ENCODE results near the gene MELTF. TPM values are rescaled to one million over a fixed set of nuclear protein-coding genes. Genes with fewer than 3 reads are reported as not detected.

MELTF gene
- total RNA-seq, 1 experiment from 2014 or later, result 9.2 TPM

- H3K4me3 Mint-ChIP-seq, result no peak overlapping the region
- no peak overlapping the region for H2AFZ ChIP-seq (ENCODE audit: low read length)
- H3K79me1 ChIP-seq (ENCODE audit: insufficient read depth, low read depth, low read length, poor library complexity, severe bottlenecking), result no peaks in the 10 kb centered on the region
- H2AK5ac ChIP-seq (ENCODE audit: insufficient read length, low read length), result no peak overlapping the region
- no peak overlapping the region for H2BK120ac ChIP-seq (ENCODE audit: low read depth, low read length, poor library complexity, severe bottlenecking)
- H3K36me3 Mint-ChIP-seq (ENCODE audit: insufficient read depth in 1 of 3, low read depth in 3 of 3), result no peaks in the 10 kb centered on the region
- H4K5ac ChIP-seq (ENCODE audit: insufficient read length, low read depth, low read length), result no peak overlapping the region
- no peaks in the 10 kb centered on the region for H3K23me2 ChIP-seq (ENCODE audit: insufficient read length, low read depth, low read length, poor library complexity, severe bottlenecking)
- no peak overlapping the region for H3K27ac Mint-ChIP-seq
- no peak overlapping the region for H4K91ac ChIP-seq (ENCODE audit: insufficient read length, low read depth, low read length)
- no CpG with 5 or more reads among the region's 7 CpGs for WGBS (ENCODE audit: extremely low coverage, insufficient read length, low lambda C conversion rate)
- no peak overlapping the region for H3K9ac ChIP-seq (ENCODE audit: extremely low read depth, insufficient read length, low read length)
- peaks cover 0 to 3% of the 10 kb centered on the region in 2 experiments; a peak in 1 of 4 replicates for H3K4me1 Mint-ChIP-seq
- no peak overlapping the region for H4K8ac ChIP-seq (replicated peaks; ENCODE audit: insufficient read length, low read depth, low read length)
- no peak for DNase-seq
- no peak overlapping the region for H3K4me2 ChIP-seq (ENCODE audit: insufficient read depth, insufficient read length, low read length)
- no peak overlapping the region for H3K14ac ChIP-seq (ENCODE audit: insufficient read depth, low read length)
- H3K9me3 ChIP-seq (ENCODE audit: control insufficient read depth, low read depth, low read length), result no peaks in the 10 kb centered on the region
- H3K79me2 ChIP-seq (ENCODE audit: insufficient read depth, low read length), result no peaks in the 10 kb centered on the region
- no peaks in the 10 kb centered on the region for H3K9me3 Mint-ChIP-seq
- no peak overlapping the region for H3K4ac ChIP-seq (ENCODE audit: low read depth, low read length)
- no peak overlapping the region for H3K23ac ChIP-seq (ENCODE audit: insufficient read length, low read depth, low read length)
- no peak for TF ChIP-seq CTCF (conservative IDR thresholded peaks at IDR 0.05)
- no peaks in the 10 kb centered on the region for H3K4me1 ChIP-seq (ENCODE audit: insufficient read depth, low read length)
- H3K56ac ChIP-seq (ENCODE audit: insufficient read length, low read depth, low read length), result no peak overlapping the region
- no peak overlapping the region for H3T11ph ChIP-seq (ENCODE audit: low read length)
- no peak overlapping the region for H2BK5ac ChIP-seq (ENCODE audit: insufficient read length, low read length)
- peaks cover 3% of the 10 kb centered on the region for H3K27me3 Mint-ChIP-seq (ENCODE audit: low read depth)
- H2BK15ac ChIP-seq (ENCODE audit: low read depth, low read length), result no peak overlapping the region
- H3K27ac ChIP-seq (ENCODE audit: insufficient read length, low read depth, low read length), result no peak overlapping the region
- no peak overlapping the region for H3K18ac ChIP-seq (ENCODE audit: insufficient read length, low read depth, low read length)
- H2BK20ac ChIP-seq (ENCODE audit: low read depth, low read length, poor library complexity, severe bottlenecking), result no peak overlapping the region
- no peak overlapping the region for H2BK12ac ChIP-seq (ENCODE audit: insufficient read length, low read depth, low read length)
- no peaks in the 10 kb centered on the region for H3K27me3 ChIP-seq (ENCODE audit: insufficient read depth, low read length)
- no peaks in the 10 kb centered on the region for H4K20me1 ChIP-seq (ENCODE audit: control insufficient read depth, insufficient read depth, insufficient read length)
Measured at GRCh38 chr3:197012540-197012883, 17.1 kb downstream of the MELTF start.

All from H9 (cell line).